OCI-LY7 (cell line): ENCODE measurements around the gene NINJ1. TPM values are rescaled to one million over a fixed set of nuclear protein-coding genes. Genes with fewer than 3 reads are reported as not detected.

Experiments used
- Bru-seq: library from RNA; stranded (reverse); fragments of 400-500 nt; gene quantifications from one replicate; lab custom pipeline; 2021; lab: Mats Ljungman, UMichigan
- BruChase-seq, 2 experiments: library from RNA; stranded (reverse); fragments of 400-500 nt; gene quantifications; one replicate each; lab custom pipeline; 2021; lab: Mats Ljungman, UMichigan
- BruUV-seq: library from RNA; stranded (reverse); fragments of 400-500 nt; replicated peaks from 2 replicates; lab custom pipeline; 2021; lab: Mats Ljungman, UMichigan
- CTCF ChIA-PET: fragments of 300-600 bp; sonication (Branson Sonifier 250); formaldehyde crosslinking; loops from one replicate; lab custom pipeline; 2022; ENCODE audit warnings: antibody characterized with exemption; ENCODE audit not compliant: unreplicated experiment; lab: Charles Lee
- POLR2A ChIA-PET: fragments of 300-600 bp; sonication (Branson Sonifier 250); formaldehyde crosslinking; loops from one replicate; lab custom pipeline; 2022; ENCODE audit warnings: antibody characterized with exemption; lab: Charles Lee
- DNase-seq: peaks from one replicate; pipeline ENCODE4 v3.0.0-alpha.2; 2015; ENCODE audit warnings: low spot score
- H2AFZ ChIP-seq: fragments of 200-600 bp; sonication (generic), shearing (Covaris generic); 2 replicates; pipeline ENCODE4 v1.6.1; 2014; ENCODE audit warnings: mild to moderate bottlenecking, antibody characterized with exemption, low read length, moderate library complexity
- H3K27ac ChIP-seq: fragments of 200-600 bp; sonication (generic); 2 replicates; pipeline ENCODE4 v1.5.1; 2014; ENCODE audit warnings: mixed run types, low read depth, mild to moderate bottlenecking, moderate library complexity, low read length, inconsistent platforms; ENCODE audit not compliant: poor library complexity, severe bottlenecking
- H3K36me3 ChIP-seq: fragments of 200-600 bp; sonication (generic); 2 replicates; pipeline ENCODE4 v1.6.1; 2014; ENCODE audit warnings: mild to moderate bottlenecking, antibody characterized with exemption, low read length, moderate library complexity, mixed read lengths; ENCODE audit not compliant: insufficient read depth
- H3K4me1 ChIP-seq: fragments of 200-600 bp; sonication (generic); 2 replicates; pipeline ENCODE4 v1.5.1; 2014; ENCODE audit warnings: mild to moderate bottlenecking, low read length; ENCODE audit not compliant: insufficient read depth, poor library complexity, severe bottlenecking
- H3K4me2 ChIP-seq: fragments of 200-600 bp; sonication (generic); 2 replicates; pipeline ENCODE4 v1.6.1; 2014; ENCODE audit warnings: mild to moderate bottlenecking, low read length
- H3K4me3 ChIP-seq: fragments of 200-600 bp; sonication (generic); 2 replicates; pipeline ENCODE4 v1.5.1; 2014; ENCODE audit warnings: mild to moderate bottlenecking, low read depth, low read length; ENCODE audit not compliant: poor library complexity, severe bottlenecking
- H3K79me2 ChIP-seq: fragments of 200-600 bp; sonication (generic); 2 replicates; pipeline ENCODE4 v1.6.1; 2016; ENCODE audit warnings: low read depth, mild to moderate bottlenecking, low read length, moderate library complexity, mixed read lengths; ENCODE audit not compliant: insufficient read depth
- H3K9me2 ChIP-seq: fragments of 200-600 bp; sonication (generic); 2 replicates; pipeline ENCODE4 v1.6.1; 2016; ENCODE audit warnings: mild to moderate bottlenecking, low read length, mixed read lengths; ENCODE audit not compliant: insufficient read depth
- H3K9me3 ChIP-seq: fragments of 200-600 bp; sonication (generic); 2 replicates; pipeline ENCODE4 v1.6.1; 2014; ENCODE audit warnings: mild to moderate bottlenecking, mixed run types, low read length, mixed read lengths
- H4K20me1 ChIP-seq: fragments of 200-600 bp; sonication (generic); 2 replicates; pipeline ENCODE4 v1.6.1; 2014; ENCODE audit warnings: mild to moderate bottlenecking, antibody characterized with exemption, low read length, moderate library complexity, mixed read lengths; ENCODE audit not compliant: insufficient read depth
- EZH2phosphoT487 ChIP-seq: fragments of 200-600 bp; sonication (generic); IDR thresholded peaks from 2 replicates; pipeline ENCODE4 v1.6.1; 2018; ENCODE audit warnings: low read depth, borderline replicate concordance, mild to moderate bottlenecking, mixed run types, antibody characterized with exemption, low read length, moderate library complexity, mixed read lengths
- intact Hi-C: fragments of 100-400 bp; cut with micrococcal nuclease; formaldehyde crosslinking; loops from one replicate; pipeline ENCODE4 v1.10.0; 2022; ENCODE audit not compliant: unreplicated experiment
- long read RNA-seq: library from polyadenylated mRNA; stranded (forward); transcript quantifications from one replicate; pipeline ENCODE4 v2.0.0, GENCODE V29; 2022
- total RNA-seq, 2 experiments: library from RNA; depleted of rRNA in 1 of 2; stranded (reverse); fragments of >200 nt in 1 of 2; shearing (Covaris generic) in 1 of 2; gene quantifications; 2 replicates each; pipeline ENCODE4 v1.2.3, GENCODE V29; 2014 to 2022
- TF ChIP-seq, protein P1 (sequence below): fragments of 200-600 bp; sonication (generic); conservative IDR thresholded peaks from 2 replicates; pipeline ENCODE4 v1.5.1; 2014; ENCODE audit warnings: mild to moderate bottlenecking, antibody characterized with exemption, low read length, moderate library complexity, mixed read lengths

NINJ1 gene, protein sequence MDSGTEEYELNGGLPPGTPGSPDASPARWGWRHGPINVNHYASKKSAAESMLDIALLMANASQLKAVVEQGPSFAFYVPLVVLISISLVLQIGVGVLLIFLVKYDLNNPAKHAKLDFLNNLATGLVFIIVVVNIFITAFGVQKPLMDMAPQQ
- total RNA-seq (2014; rRNA removed; shearing (Covaris generic)), result 6.2 and 13.3 TPM in 2 replicates
- 18.1 and 18.3 TPM in 2 replicates for total RNA-seq (2022)
- Bru-seq, nascent RNA, result percentile 37 among the genes with signal in this experiment
- BruChase-seq, experiment 1, labeled RNA remaining after a 6-hour chase, result percentile 38 among the genes with signal in this experiment
- BruChase-seq, experiment 2, labeled RNA remaining after a 2-hour chase, result percentile 41 among the genes with signal in this experiment
- long read RNA-seq, transcript NINJ1-201 (4 exons, 1,281 nt), result major isoform, 45 of 49 reads
- long read RNA-seq, partial matches to known transcripts, result 2 of 49 reads
- long read RNA-seq, other reads (novel, unspliced or antisense), result 1 of 49 reads

DNA sequence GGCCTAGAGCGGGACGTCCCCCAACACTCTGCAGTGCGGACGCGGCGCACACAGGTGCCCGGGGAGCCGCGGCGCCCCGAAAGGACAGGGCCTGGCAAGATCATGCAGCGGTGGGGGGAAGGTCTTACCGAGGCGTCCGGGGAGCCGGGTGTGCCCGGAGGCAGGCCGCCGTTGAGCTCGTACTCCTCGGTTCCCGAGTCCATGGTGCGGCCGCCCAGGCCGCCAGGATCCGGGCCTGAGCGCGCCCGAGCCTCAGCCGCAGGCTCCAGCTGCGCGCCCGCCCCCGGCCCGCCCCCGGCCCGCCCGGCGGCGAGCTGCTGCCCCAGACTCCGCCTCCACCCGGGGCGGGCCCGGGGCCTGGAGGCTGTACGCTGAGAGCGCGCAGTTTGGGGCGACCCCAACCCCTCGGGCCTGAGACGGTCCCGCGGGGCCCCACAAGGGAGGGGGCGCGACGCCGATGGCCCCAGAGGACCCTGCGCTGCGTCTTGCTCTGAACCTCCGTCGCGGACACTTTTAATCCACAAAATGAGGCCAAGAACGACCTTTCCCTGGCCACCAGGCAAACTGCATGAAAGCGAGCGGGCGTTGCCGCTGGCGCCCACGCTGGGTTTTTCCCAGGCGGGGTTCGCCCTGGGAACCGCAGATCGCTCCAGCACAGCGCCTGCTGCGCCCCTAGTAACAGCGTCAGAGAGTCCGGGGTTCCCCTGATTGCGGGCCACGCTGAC lies at the start of gene NINJ1:
Gene NINJ1, minus strand, starts transcription at position 237 of the 725 bp plus-strand sequence. Its CDS starts 34 bp downstream, at position 203.
- intact Hi-C loops, result no loop called here
- Histone ChIP-seq H3K79me2 (no peaks in the 10 kb centered on the region), H2AFZ (peak within 1 kb of the TSS; percentile 83), H3K4me3 (peak within 1 kb of the TSS; percentile 83), H3K36me3 (no peaks in the 10 kb centered on the region), H3K4me1 (peaks cover 43% of the 10 kb centered on the region), H3K27ac (no peak within 1 kb of the TSS), H4K20me1 (no peaks in the 10 kb centered on the region), H3K9me3 (no peaks in the 10 kb centered on the region), H3K4me2 (peak within 1 kb of the TSS; percentile 96), H3K9me2 (no peaks in the 10 kb centered on the region)
- TF ChIP-seq EZH2phosphoT487, result no peak
- TF ChIP-seq, protein P1, sequence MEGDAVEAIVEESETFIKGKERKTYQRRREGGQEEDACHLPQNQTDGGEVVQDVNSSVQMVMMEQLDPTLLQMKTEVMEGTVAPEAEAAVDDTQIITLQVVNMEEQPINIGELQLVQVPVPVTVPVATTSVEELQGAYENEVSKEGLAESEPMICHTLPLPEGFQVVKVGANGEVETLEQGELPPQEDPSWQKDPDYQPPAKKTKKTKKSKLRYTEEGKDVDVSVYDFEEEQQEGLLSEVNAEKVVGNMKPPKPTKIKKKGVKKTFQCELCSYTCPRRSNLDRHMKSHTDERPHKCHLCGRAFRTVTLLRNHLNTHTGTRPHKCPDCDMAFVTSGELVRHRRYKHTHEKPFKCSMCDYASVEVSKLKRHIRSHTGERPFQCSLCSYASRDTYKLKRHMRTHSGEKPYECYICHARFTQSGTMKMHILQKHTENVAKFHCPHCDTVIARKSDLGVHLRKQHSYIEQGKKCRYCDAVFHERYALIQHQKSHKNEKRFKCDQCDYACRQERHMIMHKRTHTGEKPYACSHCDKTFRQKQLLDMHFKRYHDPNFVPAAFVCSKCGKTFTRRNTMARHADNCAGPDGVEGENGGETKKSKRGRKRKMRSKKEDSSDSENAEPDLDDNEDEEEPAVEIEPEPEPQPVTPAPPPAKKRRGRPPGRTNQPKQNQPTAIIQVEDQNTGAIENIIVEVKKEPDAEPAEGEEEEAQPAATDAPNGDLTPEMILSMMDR, result no peak
- ChIA-PET POLR2A (interaction anchor here (0.6 to 1.6 kb wide), 2 partner anchors 12 to 27 kb away, joined by 3 read pairs; no protein-coding TSS in a partner anchor), CTCF (interaction anchor here (0.6 to 0.8 kb wide), 3 partner anchors 9 to 39 kb away, joined by 3 to 6 read pairs (median 3); no protein-coding TSS in a partner anchor)
- BruUV-seq, result no TSS peak
- DNase-seq, result peak; percentile 79

DNA sequence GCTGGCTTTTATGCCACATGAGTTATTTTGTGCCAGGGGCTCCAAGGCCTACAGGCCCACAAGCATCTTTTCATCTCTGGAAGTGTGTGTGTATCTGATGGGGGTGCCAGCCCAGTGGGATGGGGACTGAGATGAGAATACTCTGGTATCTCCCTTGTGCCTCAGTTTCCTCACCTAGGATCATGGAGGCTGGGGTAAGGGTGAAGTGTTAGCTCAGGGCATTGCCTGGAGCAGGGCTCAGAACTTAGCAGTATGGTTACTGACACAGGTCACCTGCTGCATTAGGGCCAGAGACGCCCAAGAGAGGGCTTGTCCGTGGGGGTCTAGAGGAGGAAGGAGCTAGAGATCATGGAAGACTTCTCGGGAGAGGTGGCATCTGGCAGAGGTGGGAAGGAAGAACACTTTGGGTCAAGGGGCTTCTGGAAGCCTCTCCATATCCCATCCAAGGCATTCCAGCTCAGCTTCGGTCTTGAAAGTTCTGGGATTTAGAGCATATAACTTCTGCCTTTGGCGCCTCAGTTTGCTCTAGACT lies 49.1 kb upstream of the NINJ1 start:
- Histone ChIP-seq H2AFZ (peak overlapping the region; percentile 55; the same call in 1 of the 2 replicates), H3K9me2 (no peaks in the 10 kb centered on the region), H3K79me2 (no peaks in the 10 kb centered on the region), H4K20me1 (no peaks in the 10 kb centered on the region), H3K9me3 (no peaks in the 10 kb centered on the region), H3K27ac (no peak overlapping the region), H3K4me2 (peak overlapping the region; percentile 82), H3K36me3 (no peaks in the 10 kb centered on the region), H3K4me3 (peak overlapping the region; percentile 70), H3K4me1 (peaks cover 19% of the 10 kb centered on the region)
- no peak for DNase-seq
- ChIA-PET CTCF (no interaction called here), POLR2A (no interaction called here)
- no TSS peak for BruUV-seq
- TF ChIP-seq, protein P1, result no peak
- TF ChIP-seq EZH2phosphoT487, result no peak
- intact Hi-C loops, result no loop called here
